ENCODE results near the gene MCC. TPM values are rescaled to one million over a fixed set of nuclear protein-coding genes. Genes with fewer than 3 reads are reported as not detected.

The MCC gene
- total and polyA plus RNA-seq, 4 donors = 9.0 to 47.3 (median 14.7) TPM

- Histone ChIP-seq H3K4me1 (ENCODE audit: control insufficient read depth in 4 of 4, insufficient read depth in 4 of 4, low read length in 3 of 4) (peaks cover 0 to 29% (median 20%) of the 10 kb centered on the region in 4 donors), H3K9ac (ENCODE audit: low read depth in 1 of 2, low read length in 2 of 2) (no peak overlapping the region), H3K4me3 (ENCODE audit: low read depth in 1 of 3, low read length in 3 of 3) (no peak overlapping the region), H3K36me3 (ENCODE audit: control insufficient read depth in 4 of 4, insufficient read depth in 3 of 4, low read depth in 1 of 4, low read length in 3 of 4) (no peaks in the 10 kb centered on the region), H3K9me3 (ENCODE audit: control insufficient read depth in 4 of 4, low read length in 3 of 4) (no peaks in the 10 kb centered on the region), H3K27ac (ENCODE audit: low read depth in 1 of 2, low read length in 2 of 2) (no peak overlapping the region), H3K27me3 (ENCODE audit: control insufficient read depth in 4 of 4, insufficient read depth in 4 of 4, low read length in 3 of 4) (no peaks in the 10 kb centered on the region)
- TF ChIP-seq REST (IDR thresholded peaks at IDR 0.05) (no peak), MAX (IDR thresholded peaks at IDR 0.05) (no peak), TAF1 (conservative IDR thresholded peaks at IDR 0.05) (no peak), CTCF (IDR thresholded peaks at IDR 0.05; ENCODE audit: low read depth, low read length, missing input control) (no peak), FOXA1 (IDR thresholded peaks at IDR 0.05) (no peak), HNF4A (conservative IDR thresholded peaks at IDR 0.05) (no peak)
- no peak for DNase-seq (ENCODE audit: low spot score)
- 86% methylated on average over 7 of the region's 7 CpGs for WGBS
These were observed 230.7 kb downstream of the MCC start for GRCh38 chr5:113257545-113257944.

GRCh38 chr5:113256671-113257452 is 231.4 kb downstream of the MCC start:
- peak overlapping the region in 1 of 2 donors; percentile 14 for H3K27ac ChIP-seq (ENCODE audit: low read depth in 1 of 2, low read length in 2 of 2)
- TF ChIP-seq CTCF (IDR thresholded peaks at IDR 0.05; ENCODE audit: low read depth, low read length, missing input control) (no peak), HNF4A (conservative IDR thresholded peaks at IDR 0.05) (peak; percentile 36 to 64), FOXA1 (IDR thresholded peaks at IDR 0.05) (no peak), RXRA (IDR thresholded peaks at IDR 0.05) (peak in 1 of 2 donors; percentile 13), ZBTB33 (IDR thresholded peaks at IDR 0.05) (peak; percentile 6), RAD21 (IDR thresholded peaks at IDR 0.05) (peak in 1 of 2 donors; percentile 14)
- H3K4me3 ChIP-seq (ENCODE audit: low read depth in 1 of 3, low read length in 3 of 3) = no peak overlapping the region
- H3K9ac ChIP-seq (ENCODE audit: low read depth in 1 of 2, low read length in 2 of 2) = no peak overlapping the region
- WGBS = 49% methylated on average over 4 of the region's 4 CpGs
- no peaks in the 10 kb centered on the region for H3K36me3 ChIP-seq (ENCODE audit: control insufficient read depth in 4 of 4, insufficient read depth in 3 of 4, low read depth in 1 of 4, low read length in 3 of 4)
- H3K4me1 ChIP-seq (ENCODE audit: control insufficient read depth in 4 of 4, insufficient read depth in 4 of 4, low read length in 3 of 4) = peaks cover 0 to 29% (median 20%) of the 10 kb centered on the region in 4 donors
- DNase-seq (ENCODE audit: low spot score) = no peak
- H3K9me3 ChIP-seq (ENCODE audit: control insufficient read depth in 4 of 4, low read length in 3 of 4) = no peaks in the 10 kb centered on the region
- H3K27me3 ChIP-seq (ENCODE audit: control insufficient read depth in 4 of 4, insufficient read depth in 4 of 4, low read length in 3 of 4) = no peaks in the 10 kb centered on the region

Data from liver (tissue), 9 donors.